Measurements from ENCODE around the gene OR52E8.

OR52E8 gene

DNA sequence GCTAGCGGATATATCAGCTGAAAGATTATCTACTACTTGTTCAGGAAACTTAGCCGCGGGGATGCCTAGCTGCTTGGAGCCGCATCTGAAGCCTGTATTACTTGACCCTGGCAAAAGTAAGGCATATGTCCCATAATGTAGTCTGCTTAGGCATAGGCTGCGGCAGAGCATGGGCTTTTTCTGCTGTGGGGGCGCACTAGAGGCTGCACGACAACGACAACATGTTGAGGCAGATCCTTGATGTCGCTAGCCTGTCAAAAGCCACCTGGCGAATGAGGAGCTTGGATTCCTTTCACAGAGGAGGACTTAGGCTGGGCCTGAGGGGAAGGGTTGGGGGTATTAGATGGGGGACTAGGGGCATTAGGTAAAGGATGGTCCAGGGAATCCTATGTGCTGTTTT lies 49.9 kb downstream of the OR52E8 start:
- DNase-seq (ENCODE audit: low read depth), result no peak
